SK-N-SH (cell line): Measurements from ENCODE around the gene UBAC2. TPM values are rescaled to one million over a fixed set of nuclear protein-coding genes. Genes with fewer than 3 reads are reported as not detected.

Source experiments
- CTCF ChIA-PET: fragments of 300-600, 350-600 bp; formaldehyde crosslinking; extraction: SDS; loops from one replicate; lab custom pipeline; 2021; lab: Yijun Ruan, JAX
- POLR2A ChIA-PET: fragments of 350-600 bp; sonication (Branson Sonifier 250); formaldehyde crosslinking; extraction: SDS; loops from one replicate; lab custom pipeline; 2020; ENCODE audit warnings: antibody characterized with exemption, inconsistent platforms; lab: Yijun Ruan, JAX
- DNase-seq: peaks from one replicate; pipeline ENCODE4 v3.0.0; 2012
- H2AFZ ChIP-seq: fragments of 200-600 bp; sonication (generic); 2 replicates; pipeline ENCODE4 v1.8.1; 2016; ENCODE audit warnings: antibody characterized with exemption, mild to moderate bottlenecking, low read depth
- H3F3A ChIP-seq: fragments of 200-600 bp; sonication (generic); replicated peaks from 2 replicates; pipeline ENCODE3; 2016; ENCODE audit warnings: antibody characterized with exemption, mild to moderate bottlenecking; ENCODE audit not compliant: insufficient read depth
- H3K27ac ChIP-seq, 2 experiments: fragments of 200-500 bp in 1 of 2; fragments of 200-600 bp in 1 of 2; sonication (Bioruptor generic) in 1 of 2; sonication (generic), shearing (Covaris generic) in 1 of 2; 2 replicates each; pipeline versions ENCODE4 v1.5.1 to v1.6.1; 2014 to 2016; ENCODE audit warnings: low read depth in 2 of 2, inconsistent platforms in 1 of 2, low read length in 1 of 2, mild to moderate bottlenecking in 1 of 2, mixed read lengths in 1 of 2
- H3K27me3 ChIP-seq: fragments of 200-600 bp; sonication (generic), shearing (Covaris generic); 2 replicates; pipeline ENCODE4 v1.6.1; 2016; ENCODE audit warnings: mixed run types; ENCODE audit not compliant: insufficient read depth
- H3K36me3 ChIP-seq, 2 experiments: fragments of 200-500 bp in 1 of 2; fragments of 200-600 bp in 1 of 2; sonication (Bioruptor generic) in 1 of 2; sonication (generic) in 1 of 2; replicated peaks in 1 of 2; 2 replicates each; pipeline versions ENCODE3 to v1.5.1; 2014 to 2016; ENCODE audit warnings: low read length in 1 of 2, mild to moderate bottlenecking in 1 of 2; ENCODE audit not compliant: insufficient read depth in 2 of 2, control insufficient read depth in 1 of 2
- H3K4me1 ChIP-seq, 2 experiments: fragments of 200-500 bp in 1 of 2; fragments of 200-600 bp in 1 of 2; sonication (Bioruptor generic) in 1 of 2; sonication (generic), shearing (Covaris generic) in 1 of 2; 2 replicates each; pipeline versions ENCODE4 v1.5.1 to v1.6.1; 2014 to 2016; ENCODE audit warnings: low read depth in 1 of 2, low read length in 1 of 2, mixed run types in 1 of 2; ENCODE audit not compliant: insufficient read depth in 2 of 2, control insufficient read depth in 1 of 2
- H3K4me2 ChIP-seq: fragments of 200-600 bp; sonication (generic), shearing (Covaris generic); 2 replicates; pipeline ENCODE4 v1.6.1; 2017; ENCODE audit warnings: mixed run types
- H3K4me3 ChIP-seq, 2 experiments: fragments of 200-500 bp in 1 of 2; fragments of 200-600 bp in 1 of 2; sonication (Bioruptor generic) in 1 of 2; sonication (generic), shearing (Covaris generic) in 1 of 2; 2 replicates each; pipeline versions ENCODE4 v1.5.1 to v1.8.1; 2014 to 2016; ENCODE audit warnings: low read depth in 2 of 2, inconsistent platforms in 1 of 2, low read length in 1 of 2, mild to moderate bottlenecking in 1 of 2, mixed read lengths in 1 of 2, moderate library complexity in 1 of 2
- H3K79me2 ChIP-seq: fragments of 200-600 bp; sonication (generic); 2 replicates; pipeline ENCODE4 v1.8.1; 2017; ENCODE audit warnings: mild to moderate bottlenecking; ENCODE audit not compliant: insufficient read depth
- H3K9ac ChIP-seq: fragments of 200-600 bp; sonication (generic); 2 replicates; pipeline ENCODE4 v1.6.1; 2017; ENCODE audit warnings: mixed run types
- H3K9me2 ChIP-seq: fragments of 200-600 bp; sonication (generic); 2 replicates; pipeline ENCODE4 v1.6.1; 2017; ENCODE audit warnings: mixed run types
- H3K9me3 ChIP-seq: fragments of 200-600 bp; sonication (generic); 2 replicates; pipeline ENCODE4 v1.6.1; 2017; ENCODE audit warnings: mixed run types, mild to moderate bottlenecking, moderate library complexity
- H4K20me1 ChIP-seq: fragments of 200-600 bp; sonication (generic); 2 replicates; pipeline ENCODE4 v1.6.1; 2017; ENCODE audit warnings: mild to moderate bottlenecking, mixed run types; ENCODE audit not compliant: insufficient read depth
- EZH2phosphoT487 ChIP-seq: fragments of 200-600 bp; sonication (generic); IDR thresholded peaks from 2 replicates; pipeline ENCODE4 v1.6.1; 2017; ENCODE audit warnings: low read depth, mixed run types, mild to moderate bottlenecking, antibody characterized with exemption, moderate library complexity, borderline replicate concordance
- FOSL2 ChIP-seq: IDR thresholded peaks from 2 replicates; pipeline ENCODE4 v1.4.0; 2012; ENCODE audit warnings: low read depth, mild to moderate bottlenecking, moderate library complexity, borderline replicate concordance
- NRF1 ChIP-seq: IDR thresholded peaks from 2 replicates; pipeline ENCODE4 v1.6.1; 2012; ENCODE audit warnings: low read depth, mild to moderate bottlenecking, low read length
- RCOR1 ChIP-seq: fragments of 150-350 bp; IDR thresholded peaks from 2 replicates; pipeline ENCODE4 v1.6.1; 2017; ENCODE audit warnings: antibody characterized with exemption, low read length
- SMC3 ChIP-seq: IDR thresholded peaks from 2 replicates; pipeline ENCODE4 v1.6.1; 2012; ENCODE audit warnings: low read depth, low read length, improper control_type of control experiment
- TAF1 ChIP-seq: IDR thresholded peaks from 2 replicates; pipeline ENCODE4 v1.6.1; 2012; ENCODE audit warnings: low read depth, mild to moderate bottlenecking, low read length, moderate library complexity, borderline replicate concordance
- TCF12 ChIP-seq: IDR thresholded peaks from 2 replicates; pipeline ENCODE4 v1.4.0; 2012
- USF1 ChIP-seq: IDR thresholded peaks from 2 replicates; pipeline ENCODE4 v1.4.0; 2012; ENCODE audit warnings: low read depth, borderline replicate concordance
- WGBS: methylation state at CpG from one replicate; pipeline ENCODE4 v1.1.6; 2017; ENCODE audit warnings: low lambda C conversion rate; 5-methylcytosine and 5-hydroxymethylcytosine counted together
- polyA plus RNA-seq, 3 experiments: library from polyadenylated mRNA; depleted of rRNA; stranded (reverse); fragments of >200 nt; gene quantifications; 2 replicates each; pipeline ENCODE4 v1.2.3, GENCODE V29; 2012
- TF ChIP-seq, protein P1 (sequence below): IDR thresholded peaks from 2 replicates; pipeline ENCODE4 v1.6.1; 2012; ENCODE audit warnings: mild to moderate bottlenecking, low read depth, low read length, moderate library complexity
- TF ChIP-seq, protein P2 (sequence below): IDR thresholded peaks from 2 replicates; pipeline ENCODE4; 2012

The UBAC2 gene
- polyA plus RNA-seq, 1 of the 3 experiments (the other 2 are of a cell fraction) = 79.0 TPM

DNA sequence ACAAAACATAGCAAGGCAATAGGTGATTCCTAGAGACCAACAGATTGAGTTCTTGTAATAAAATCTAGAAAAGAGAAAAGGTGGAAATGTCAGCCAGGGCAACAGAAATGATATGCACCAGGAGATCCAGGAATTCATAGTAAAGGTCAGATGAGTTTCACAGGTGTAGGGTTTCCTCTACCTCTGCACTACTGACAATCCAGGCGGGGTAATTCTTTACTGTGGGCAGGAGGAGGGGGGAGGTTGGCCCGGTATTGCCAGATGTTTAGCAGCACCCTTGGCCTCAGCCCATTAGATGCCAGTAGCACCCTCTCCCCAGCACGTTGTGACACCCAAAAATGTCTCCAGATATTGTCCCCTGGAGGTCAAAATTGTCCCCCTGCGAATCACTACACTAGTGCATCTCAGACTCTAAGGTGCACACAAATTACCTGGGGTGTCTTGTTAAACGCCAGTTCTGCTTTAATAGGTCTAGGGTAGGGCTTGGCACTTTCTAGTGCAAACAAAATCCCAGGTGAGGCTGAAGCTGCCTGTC is 3.5 kb upstream of the UBAC2 start:
- TF ChIP-seq NRF1 = no peak
- TF ChIP-seq FOSL2 = no peak
- TF ChIP-seq TCF12 = no peak
- no peak for TF ChIP-seq TAF1
- TF ChIP-seq EZH2phosphoT487 = no peak
- TF ChIP-seq, protein P1, sequence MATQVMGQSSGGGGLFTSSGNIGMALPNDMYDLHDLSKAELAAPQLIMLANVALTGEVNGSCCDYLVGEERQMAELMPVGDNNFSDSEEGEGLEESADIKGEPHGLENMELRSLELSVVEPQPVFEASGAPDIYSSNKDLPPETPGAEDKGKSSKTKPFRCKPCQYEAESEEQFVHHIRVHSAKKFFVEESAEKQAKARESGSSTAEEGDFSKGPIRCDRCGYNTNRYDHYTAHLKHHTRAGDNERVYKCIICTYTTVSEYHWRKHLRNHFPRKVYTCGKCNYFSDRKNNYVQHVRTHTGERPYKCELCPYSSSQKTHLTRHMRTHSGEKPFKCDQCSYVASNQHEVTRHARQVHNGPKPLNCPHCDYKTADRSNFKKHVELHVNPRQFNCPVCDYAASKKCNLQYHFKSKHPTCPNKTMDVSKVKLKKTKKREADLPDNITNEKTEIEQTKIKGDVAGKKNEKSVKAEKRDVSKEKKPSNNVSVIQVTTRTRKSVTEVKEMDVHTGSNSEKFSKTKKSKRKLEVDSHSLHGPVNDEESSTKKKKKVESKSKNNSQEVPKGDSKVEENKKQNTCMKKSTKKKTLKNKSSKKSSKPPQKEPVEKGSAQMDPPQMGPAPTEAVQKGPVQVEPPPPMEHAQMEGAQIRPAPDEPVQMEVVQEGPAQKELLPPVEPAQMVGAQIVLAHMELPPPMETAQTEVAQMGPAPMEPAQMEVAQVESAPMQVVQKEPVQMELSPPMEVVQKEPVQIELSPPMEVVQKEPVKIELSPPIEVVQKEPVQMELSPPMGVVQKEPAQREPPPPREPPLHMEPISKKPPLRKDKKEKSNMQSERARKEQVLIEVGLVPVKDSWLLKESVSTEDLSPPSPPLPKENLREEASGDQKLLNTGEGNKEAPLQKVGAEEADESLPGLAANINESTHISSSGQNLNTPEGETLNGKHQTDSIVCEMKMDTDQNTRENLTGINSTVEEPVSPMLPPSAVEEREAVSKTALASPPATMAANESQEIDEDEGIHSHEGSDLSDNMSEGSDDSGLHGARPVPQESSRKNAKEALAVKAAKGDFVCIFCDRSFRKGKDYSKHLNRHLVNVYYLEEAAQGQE = no peak
- TF ChIP-seq RCOR1 = no peak
- TF ChIP-seq USF1 = no peak
- TF ChIP-seq, protein P2, sequence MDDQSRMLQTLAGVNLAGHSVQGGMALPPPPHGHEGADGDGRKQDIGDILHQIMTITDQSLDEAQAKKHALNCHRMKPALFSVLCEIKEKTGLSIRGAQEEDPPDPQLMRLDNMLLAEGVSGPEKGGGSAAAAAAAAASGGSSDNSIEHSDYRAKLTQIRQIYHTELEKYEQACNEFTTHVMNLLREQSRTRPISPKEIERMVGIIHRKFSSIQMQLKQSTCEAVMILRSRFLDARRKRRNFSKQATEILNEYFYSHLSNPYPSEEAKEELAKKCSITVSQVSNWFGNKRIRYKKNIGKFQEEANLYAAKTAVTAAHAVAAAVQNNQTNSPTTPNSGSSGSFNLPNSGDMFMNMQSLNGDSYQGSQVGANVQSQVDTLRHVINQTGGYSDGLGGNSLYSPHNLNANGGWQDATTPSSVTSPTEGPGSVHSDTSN = no peak
- no peak for TF ChIP-seq SMC3
- TF ChIP-seq, all 33 proteins: peak for 0
- no peaks in the 10 kb centered on the region for H3K9me3 ChIP-seq
- 85% methylated on average over 5 of the region's 5 CpGs for WGBS
- ChIA-PET CTCF (interaction anchor here (1.1 to 8.4 kb wide), 4 partner anchors 21 to 240 kb away, joined by 4 to 44 read pairs (median 22); no protein-coding TSS in a partner anchor), POLR2A (no interaction called here)
- peaks cover 0 to 2% of the 10 kb centered on the region in 2 experiments; a peak in 2 of 4 replicates for H3K4me1 ChIP-seq
- H3K9ac ChIP-seq = no peak overlapping the region
- DNase-seq = no peak
- H3K4me3 ChIP-seq = no peak overlapping the region
- no peaks in the 10 kb centered on the region for H4K20me1 ChIP-seq
- peaks cover 4% of the 10 kb centered on the region for H3F3A ChIP-seq
- no peaks in the 10 kb centered on the region for H3K9me2 ChIP-seq
- no peak overlapping the region for H3K27ac ChIP-seq
- H3K36me3 ChIP-seq = no peaks in the 10 kb centered on the region
- H3K79me2 ChIP-seq = peaks cover 14% of the 10 kb centered on the region
- H3K4me2 ChIP-seq = no peak overlapping the region
- no peak overlapping the region for H2AFZ ChIP-seq
- H3K27me3 ChIP-seq = no peaks in the 10 kb centered on the region
